Stimulated activated CD8-positive, alpha-beta memory T cell treated with anti-CD3 and anti-CD28 coated beads, Interleukin-7, amount 100 ng/mL, for 4 hours (primary cell): ENCODE measurements around the gene DLGAP1.
"Not testable (repeated sequence)": the region's sequence is repeated elsewhere in the genome, so short reads cannot be mapped to it uniquely, and the experiment has no call there.

Experiments used
- DNase-seq, 2 donors: peaks; one replicate each; pipeline ENCODE4 v3.0.0-alpha.2; 2020; ENCODE audit warnings: low read depth in 2 of 2

Gene DLGAP1

GRCh38 chr18:3498698-3499471 is 956.2 kb downstream of the DLGAP1 start:
- DNase-seq: no peak

GRCh38 chr18:3495691-3496430 is 959.2 kb downstream of the DLGAP1 start:
- DNase-seq: no peak

GRCh38 chr18:3494569-3494968 is 960.5 kb downstream of the DLGAP1 start:
- no peak for DNase-seq

- no peak for DNase-seq
Measured at GRCh38 chr18:3494245-3494526, 960.9 kb downstream of the DLGAP1 start.

- DNase-seq: no peak
Measured at GRCh38 chr18:3493501-3494244, 961.4 kb downstream of the DLGAP1 start.

GRCh38 chr18:3492721-3493120 is 962.4 kb downstream of the DLGAP1 start:
- no peak for DNase-seq

GRCh38 chr18:3491981-3492555 is 963.0 kb downstream of the DLGAP1 start:
- no peak for DNase-seq

GRCh38 chr18:3489462-3489861 is 965.6 kb downstream of the DLGAP1 start:
- no peak for DNase-seq

GRCh38 chr18:3486512-3486911 is 968.6 kb downstream of the DLGAP1 start:
- no peak for DNase-seq

- DNase-seq: no peak
Measured at GRCh38 chr18:3485153-3486149, 969.7 kb downstream of the DLGAP1 start.

- no peak for DNase-seq
Measured at GRCh38 chr18:3482258-3482657, 972.8 kb downstream of the DLGAP1 start.

- DNase-seq: no peak
Measured at GRCh38 chr18:3481696-3482210, 973.4 kb downstream of the DLGAP1 start.

GRCh38 chr18:3480827-3481573 is 974.1 kb downstream of the DLGAP1 start:
- no peak for DNase-seq

- no peak for DNase-seq
Measured at GRCh38 chr18:3479978-3480509, 975.1 kb downstream of the DLGAP1 start.

- no peak for DNase-seq
Measured at GRCh38 chr18:3478262-3478978, 976.7 kb downstream of the DLGAP1 start.

- DNase-seq: no peak
Measured at GRCh38 chr18:3472681-3473544, 982.2 kb downstream of the DLGAP1 start.

GRCh38 chr18:3472121-3472520 is 983.0 kb downstream of the DLGAP1 start:
- DNase-seq: not testable (repeated sequence)

- DNase-seq: no peak
Measured at GRCh38 chr18:3471141-3471648, 983.9 kb downstream of the DLGAP1 start.
